KMS-11 (cell line): Measurements from ENCODE around the gene DPYSL5.

Experiments used
- H2AFZ ChIP-seq: fragments of 200-600 bp; sonication (generic); 2 replicates; pipeline ENCODE4 v1.6.1; 2016; ENCODE audit warnings: antibody characterized with exemption, mixed run types, low read depth
- H3K27ac ChIP-seq: fragments of 200-600 bp; sonication (generic); 2 replicates; pipeline ENCODE4 v1.6.1; 2016; ENCODE audit warnings: mild to moderate bottlenecking, mixed run types
- H3K27me3 ChIP-seq: fragments of 200-600 bp; sonication (generic); 2 replicates; pipeline ENCODE4 v1.6.1; 2017; ENCODE audit warnings: mild to moderate bottlenecking, low read depth, mixed run types, moderate library complexity; ENCODE audit not compliant: insufficient read depth
- H3K36me3 ChIP-seq: fragments of 200-600 bp; sonication (generic); 2 replicates; pipeline ENCODE4 v1.6.1; 2017; ENCODE audit warnings: mild to moderate bottlenecking, mixed run types; ENCODE audit not compliant: insufficient read depth
- H3K4me1 ChIP-seq: fragments of 200-600 bp; sonication (generic); 2 replicates; pipeline ENCODE4 v1.6.1; 2016; ENCODE audit warnings: mild to moderate bottlenecking, low read depth, mixed run types; ENCODE audit not compliant: poor library complexity, severe bottlenecking
- H3K4me2 ChIP-seq: fragments of 200-600 bp; sonication (generic); 2 replicates; pipeline ENCODE4 v1.7.0; 2016; ENCODE audit warnings: mild to moderate bottlenecking, mixed run types
- H3K4me3 ChIP-seq: fragments of 200-600 bp; sonication (generic); IDR thresholded peaks from 2 replicates; pipeline ENCODE4 v1.6.1; 2017; ENCODE audit warnings: low read depth, low read length, mixed read lengths; ENCODE audit not compliant: insufficient read depth
- H3K79me2 ChIP-seq: fragments of 200-600 bp; sonication (generic); 2 replicates; pipeline ENCODE4 v1.6.1; 2016; ENCODE audit warnings: low read depth, mixed run types; ENCODE audit not compliant: insufficient read depth
- H3K9ac ChIP-seq: fragments of 200-600 bp; sonication (generic); 2 replicates; pipeline ENCODE4 v1.6.1; 2016; ENCODE audit warnings: mild to moderate bottlenecking, mixed run types
- H4K20me1 ChIP-seq: fragments of 200-600 bp; sonication (generic); 2 replicates; pipeline ENCODE4 v1.6.1; 2016; ENCODE audit warnings: mild to moderate bottlenecking, mixed run types; ENCODE audit not compliant: insufficient read depth
- TF ChIP-seq, protein P1 (sequence below): fragments of 200-600 bp; sonication (generic); conservative IDR thresholded peaks from 2 replicates; pipeline ENCODE4 v1.6.1; 2017; ENCODE audit warnings: low read depth, mild to moderate bottlenecking, antibody characterized with exemption, low read length, moderate library complexity, mixed read lengths

The DPYSL5 gene

DNA sequence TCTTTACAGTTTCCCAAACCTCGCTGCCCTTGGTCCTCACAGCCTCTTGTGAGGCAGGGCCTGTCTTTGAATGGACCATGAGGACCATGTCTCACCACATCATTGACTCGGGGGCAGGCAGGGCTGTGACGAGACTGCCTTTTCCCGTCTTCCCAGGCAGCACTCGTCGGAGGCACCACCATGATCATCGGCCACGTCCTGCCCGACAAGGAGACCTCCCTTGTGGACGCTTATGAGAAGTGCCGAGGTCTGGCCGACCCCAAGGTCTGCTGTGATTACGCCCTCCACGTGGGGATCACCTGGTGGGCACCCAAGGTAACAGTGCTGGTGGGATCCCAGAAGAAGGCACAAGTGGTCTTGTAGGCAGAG is 76.8 kb downstream of the DPYSL5 start:
- H3K4me2 ChIP-seq, result no peak overlapping the region
- no peak overlapping the region for H2AFZ ChIP-seq
- H3K27ac ChIP-seq, result no peak overlapping the region
- TF ChIP-seq, protein P1, sequence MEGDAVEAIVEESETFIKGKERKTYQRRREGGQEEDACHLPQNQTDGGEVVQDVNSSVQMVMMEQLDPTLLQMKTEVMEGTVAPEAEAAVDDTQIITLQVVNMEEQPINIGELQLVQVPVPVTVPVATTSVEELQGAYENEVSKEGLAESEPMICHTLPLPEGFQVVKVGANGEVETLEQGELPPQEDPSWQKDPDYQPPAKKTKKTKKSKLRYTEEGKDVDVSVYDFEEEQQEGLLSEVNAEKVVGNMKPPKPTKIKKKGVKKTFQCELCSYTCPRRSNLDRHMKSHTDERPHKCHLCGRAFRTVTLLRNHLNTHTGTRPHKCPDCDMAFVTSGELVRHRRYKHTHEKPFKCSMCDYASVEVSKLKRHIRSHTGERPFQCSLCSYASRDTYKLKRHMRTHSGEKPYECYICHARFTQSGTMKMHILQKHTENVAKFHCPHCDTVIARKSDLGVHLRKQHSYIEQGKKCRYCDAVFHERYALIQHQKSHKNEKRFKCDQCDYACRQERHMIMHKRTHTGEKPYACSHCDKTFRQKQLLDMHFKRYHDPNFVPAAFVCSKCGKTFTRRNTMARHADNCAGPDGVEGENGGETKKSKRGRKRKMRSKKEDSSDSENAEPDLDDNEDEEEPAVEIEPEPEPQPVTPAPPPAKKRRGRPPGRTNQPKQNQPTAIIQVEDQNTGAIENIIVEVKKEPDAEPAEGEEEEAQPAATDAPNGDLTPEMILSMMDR, result no peak
- H3K79me2 ChIP-seq, result no peaks in the 10 kb centered on the region
- H4K20me1 ChIP-seq, result no peaks in the 10 kb centered on the region
- H3K9ac ChIP-seq, result no peak overlapping the region
- H3K4me3 ChIP-seq, result no peak overlapping the region
- H3K27me3 ChIP-seq, result no peaks in the 10 kb centered on the region
- H3K36me3 ChIP-seq, result no peaks in the 10 kb centered on the region
- peaks cover 36% of the 10 kb centered on the region for H3K4me1 ChIP-seq

DNA sequence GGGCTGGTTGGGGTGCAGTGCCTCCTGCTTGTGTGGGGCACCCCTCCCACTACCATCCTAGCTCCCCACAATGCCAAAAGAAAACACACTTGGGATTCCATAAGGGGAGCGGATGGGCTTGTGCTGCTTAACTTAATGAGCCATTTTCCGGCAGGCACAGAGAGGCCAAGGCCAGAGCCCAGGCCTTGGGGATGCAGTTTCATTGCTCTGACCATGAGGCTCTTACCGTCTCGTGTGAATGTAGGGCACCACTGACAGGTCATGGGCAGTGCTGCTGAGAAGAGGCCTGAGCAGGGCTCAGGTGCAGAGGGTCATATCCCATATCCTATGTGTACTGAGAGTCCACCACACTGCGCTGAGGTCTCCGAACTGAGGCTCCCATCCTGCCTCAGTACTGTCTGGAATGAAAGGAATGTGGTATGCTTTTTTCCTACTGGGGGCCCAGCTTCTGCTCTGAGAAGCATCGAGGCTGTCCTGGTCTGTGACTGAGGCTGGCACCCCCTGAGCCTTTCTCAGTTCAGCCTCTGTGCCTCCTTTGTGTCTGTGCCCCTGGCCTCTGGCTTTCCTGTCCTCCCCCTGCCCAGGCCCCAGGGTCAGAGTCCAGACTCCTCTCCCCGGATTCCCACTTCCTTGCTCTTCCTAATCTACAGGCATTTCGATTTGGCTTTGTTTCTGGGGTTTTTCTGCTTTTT is 77.3 kb downstream of the DPYSL5 start:
- TF ChIP-seq, protein P1, result no peak
- H3K36me3 ChIP-seq, result no peaks in the 10 kb centered on the region
- no peaks in the 10 kb centered on the region for H3K27me3 ChIP-seq
- no peak overlapping the region for H3K27ac ChIP-seq
- no peak overlapping the region for H3K4me2 ChIP-seq
- H2AFZ ChIP-seq, result no peak overlapping the region
- H3K4me1 ChIP-seq, result peaks cover 35% of the 10 kb centered on the region
- no peak overlapping the region for H3K9ac ChIP-seq
- H3K4me3 ChIP-seq, result no peak overlapping the region
- H3K79me2 ChIP-seq, result no peaks in the 10 kb centered on the region
- H4K20me1 ChIP-seq, result no peaks in the 10 kb centered on the region

DNA sequence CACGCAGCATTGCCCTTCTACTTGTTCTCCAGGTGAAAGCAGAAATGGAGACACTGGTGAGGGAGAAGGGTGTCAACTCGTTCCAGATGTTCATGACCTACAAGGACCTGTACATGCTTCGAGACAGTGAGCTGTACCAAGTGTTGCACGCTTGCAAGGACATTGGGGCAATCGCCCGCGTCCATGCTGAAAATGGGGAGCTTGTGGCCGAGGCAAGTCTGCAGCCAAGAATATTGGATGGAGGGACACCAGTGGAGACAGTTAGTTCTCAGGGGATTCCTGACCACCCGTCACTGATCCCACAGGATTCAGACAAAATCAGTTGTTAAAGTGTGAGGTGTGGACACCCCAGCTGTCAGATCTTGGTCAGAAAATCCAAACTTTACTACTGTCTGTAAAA is 79.3 kb downstream of the DPYSL5 start:
- TF ChIP-seq, protein P1, result no peak
- Histone ChIP-seq H3K4me1 (peaks cover 16% of the 10 kb centered on the region), H3K79me2 (no peaks in the 10 kb centered on the region), H3K27ac (no peak overlapping the region), H3K9ac (no peak overlapping the region), H3K4me2 (no peak overlapping the region), H3K27me3 (no peaks in the 10 kb centered on the region), H3K4me3 (no peak overlapping the region), H3K36me3 (no peaks in the 10 kb centered on the region), H2AFZ (no peak overlapping the region), H4K20me1 (no peaks in the 10 kb centered on the region)

DNA sequence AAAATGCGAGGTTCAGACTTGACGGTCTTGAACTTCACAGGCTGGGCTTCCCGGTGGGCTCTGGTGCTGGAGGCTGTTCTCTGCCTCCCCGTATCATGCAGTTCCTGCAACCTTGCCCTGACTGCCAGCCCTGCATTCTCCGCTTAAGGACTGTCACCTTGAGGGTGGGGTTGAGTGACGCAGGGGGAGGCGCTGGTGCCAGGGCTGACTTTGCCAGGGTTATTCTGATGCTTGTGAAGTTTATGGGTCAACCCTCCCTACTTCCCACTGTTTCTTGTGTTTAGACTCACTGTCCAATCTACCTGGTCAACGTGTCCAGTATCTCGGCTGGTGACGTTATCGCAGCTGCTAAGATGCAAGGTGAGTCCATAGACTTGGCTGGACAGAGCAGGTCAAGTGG is 85.0 kb downstream of the DPYSL5 start:
- Histone ChIP-seq H3K27me3 (no peaks in the 10 kb centered on the region), H3K4me3 (no peak overlapping the region), H3K27ac (no peak overlapping the region), H4K20me1 (no peaks in the 10 kb centered on the region), H3K4me2 (no peak overlapping the region), H3K36me3 (no peaks in the 10 kb centered on the region), H3K4me1 (no peaks in the 10 kb centered on the region), H2AFZ (no peak overlapping the region), H3K79me2 (no peaks in the 10 kb centered on the region), H3K9ac (no peak overlapping the region)
- TF ChIP-seq, protein P1, result no peak
